Right lobe of liver (tissue), 4 donors: ENCODE data around the gene PRKAG2.

Experiments
- POLR2A ChIP-seq: fragments of 450-650 bp; IDR thresholded peaks from one replicate; pipeline ENCODE4 v1.6.1; 2017; ENCODE audit warnings: antibody characterized with exemption, mild to moderate bottlenecking
- TF ChIP-seq, protein P1 (sequence below), 4 donors: fragments of 200-600 bp in 3 of 4; fragments of 450-650 bp in 1 of 4; IDR thresholded peaks; one replicate each; pipeline versions ENCODE4 v1.5.1 to v1.8.0; 2016 to 2022; ENCODE audit warnings: antibody characterized with exemption in 4 of 4, mild to moderate bottlenecking in 2 of 4
- donor health status: DM: no; HTN: no; CAD: no.
- donor health status: DM: no; HTN: no; CAD: no.
- donor health status: DM: no; HTN: yes; CAD: no.

DNA sequence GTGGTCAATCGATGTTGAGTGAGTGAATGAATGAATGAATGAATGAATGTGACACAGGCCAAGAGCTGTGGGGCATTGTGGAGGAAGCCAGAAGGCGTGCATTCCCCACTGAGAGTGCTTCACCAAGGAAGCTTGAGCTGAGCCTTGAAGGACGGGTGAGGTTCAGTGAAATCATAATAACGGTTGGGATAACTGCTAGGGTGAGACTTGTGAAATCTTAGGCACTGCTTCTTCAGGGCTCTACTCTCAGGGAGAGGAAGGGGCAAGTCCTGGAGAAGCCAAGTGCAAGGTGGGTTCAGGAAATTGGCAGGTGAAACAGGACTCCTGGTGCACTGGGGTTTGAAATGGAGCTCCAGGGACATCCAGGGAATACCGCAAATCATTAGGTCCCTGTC lies 23.7 kb upstream of the PRKAG2 start:
- TF ChIP-seq, protein P1, sequence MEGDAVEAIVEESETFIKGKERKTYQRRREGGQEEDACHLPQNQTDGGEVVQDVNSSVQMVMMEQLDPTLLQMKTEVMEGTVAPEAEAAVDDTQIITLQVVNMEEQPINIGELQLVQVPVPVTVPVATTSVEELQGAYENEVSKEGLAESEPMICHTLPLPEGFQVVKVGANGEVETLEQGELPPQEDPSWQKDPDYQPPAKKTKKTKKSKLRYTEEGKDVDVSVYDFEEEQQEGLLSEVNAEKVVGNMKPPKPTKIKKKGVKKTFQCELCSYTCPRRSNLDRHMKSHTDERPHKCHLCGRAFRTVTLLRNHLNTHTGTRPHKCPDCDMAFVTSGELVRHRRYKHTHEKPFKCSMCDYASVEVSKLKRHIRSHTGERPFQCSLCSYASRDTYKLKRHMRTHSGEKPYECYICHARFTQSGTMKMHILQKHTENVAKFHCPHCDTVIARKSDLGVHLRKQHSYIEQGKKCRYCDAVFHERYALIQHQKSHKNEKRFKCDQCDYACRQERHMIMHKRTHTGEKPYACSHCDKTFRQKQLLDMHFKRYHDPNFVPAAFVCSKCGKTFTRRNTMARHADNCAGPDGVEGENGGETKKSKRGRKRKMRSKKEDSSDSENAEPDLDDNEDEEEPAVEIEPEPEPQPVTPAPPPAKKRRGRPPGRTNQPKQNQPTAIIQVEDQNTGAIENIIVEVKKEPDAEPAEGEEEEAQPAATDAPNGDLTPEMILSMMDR (IDR thresholded peaks at IDR 0.05) = no peak
- no peak for TF ChIP-seq POLR2A
